Astrocyte of the spinal cord (primary cell): ENCODE measurements around the gene KIT.

Experiments
- DNase-seq: peaks from one replicate; pipeline ENCODE4 v3.0.0; 2011; ENCODE audit warnings: low read depth, low spot score
- H3K4me3 ChIP-seq: 2 replicates; pipeline ENCODE4 v1.5.1; 2011; ENCODE audit warnings: low read depth, mild to moderate bottlenecking, low read length, moderate library complexity
- CTCF ChIP-seq: IDR thresholded peaks from 2 replicates; pipeline ENCODE4 v1.5.1; 2012; ENCODE audit warnings: low read depth, mild to moderate bottlenecking, low read length, inconsistent platforms
- in situ Hi-C: cut with HindIII; loops from 2 replicates; pipeline ENCODE4 v1.10.0; 2017; ENCODE audit warnings: low sequenced_read_pairs

The KIT gene

GRCh38 chr4:54645830-54646229, 11.9 kb upstream of the KIT start:
- in situ Hi-C loops, result no loop called here
- TF ChIP-seq CTCF, result no peak
- no peak for DNase-seq
- H3K4me3 ChIP-seq, result no peak overlapping the region

GRCh38 chr4:54647070-54647469, 10.7 kb upstream of the KIT start:
- in situ Hi-C loops, result no loop called here
- no peak for DNase-seq
- no peak for TF ChIP-seq CTCF
- no peak overlapping the region for H3K4me3 ChIP-seq

- no peak for DNase-seq
- H3K4me3 ChIP-seq, result no peak overlapping the region
- in situ Hi-C loops, result no loop called here
- no peak for TF ChIP-seq CTCF
Observed at GRCh38 chr4:54651050-54651449, 6.7 kb upstream of the KIT start.

GRCh38 chr4:54654753-54655152, 3.0 kb upstream of the KIT start:
- no peak overlapping the region for H3K4me3 ChIP-seq
- no peak for DNase-seq
- in situ Hi-C loops, result no loop called here
- TF ChIP-seq CTCF, result no peak

- in situ Hi-C loops, result no loop called here
- TF ChIP-seq CTCF, result no peak
- H3K4me3 ChIP-seq, result peak overlapping the region; percentile 53
- DNase-seq, result no peak
Observed at GRCh38 chr4:54657185-54657550, 589 bp upstream of the KIT start.

GRCh38 chr4:54658252-54659093, 716 bp downstream of the KIT start:
- in situ Hi-C loops, result no loop called here
- peak; percentile 36 for TF ChIP-seq CTCF
- peak; percentile 38 for DNase-seq
- peak overlapping the region; percentile 53 for H3K4me3 ChIP-seq

GRCh38 chr4:54659313-54659712, 1.6 kb downstream of the KIT start:
- no peak for TF ChIP-seq CTCF
- DNase-seq, result peak; percentile 31
- in situ Hi-C loops, result no loop called here
- peak overlapping the region; percentile 53 for H3K4me3 ChIP-seq
